ENCODE data around the gene FNBP1L. TPM values are rescaled to one million over a fixed set of nuclear protein-coding genes. Genes with fewer than 3 reads are reported as not detected.
"Not testable (repeated sequence)": the region's sequence is repeated elsewhere in the genome, so short reads cannot be mapped to it uniquely, and the experiment has no call there.

Gene FNBP1L
- total RNA-seq, 1 experiment from 2014 or later, result 9.2 TPM

DNA sequence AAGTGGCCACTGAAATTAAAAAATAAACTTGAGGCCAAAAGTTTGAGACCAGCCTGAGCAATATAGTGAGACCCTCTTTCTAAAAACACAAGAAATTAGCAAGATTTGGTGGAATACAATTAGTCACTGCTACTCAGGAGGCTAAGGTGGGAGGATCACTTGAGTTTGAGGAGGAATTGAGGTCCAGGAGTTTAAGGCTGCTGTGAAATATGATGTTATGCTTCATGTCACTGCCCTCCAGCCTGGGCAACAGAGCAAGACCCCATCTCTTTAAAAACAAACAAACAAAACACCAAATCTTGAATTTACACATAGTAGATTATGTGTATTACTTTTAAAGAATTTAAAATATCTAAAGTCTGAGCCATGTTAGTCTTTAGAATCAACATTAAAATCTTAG lies 6.3 kb upstream of the FNBP1L start:
- no peak for DNase-seq (ENCODE audit: low spot score)
- in situ Hi-C loops (cut with HindIII; ENCODE audit: low sequenced_read_pairs), result no loop called here

DNA sequence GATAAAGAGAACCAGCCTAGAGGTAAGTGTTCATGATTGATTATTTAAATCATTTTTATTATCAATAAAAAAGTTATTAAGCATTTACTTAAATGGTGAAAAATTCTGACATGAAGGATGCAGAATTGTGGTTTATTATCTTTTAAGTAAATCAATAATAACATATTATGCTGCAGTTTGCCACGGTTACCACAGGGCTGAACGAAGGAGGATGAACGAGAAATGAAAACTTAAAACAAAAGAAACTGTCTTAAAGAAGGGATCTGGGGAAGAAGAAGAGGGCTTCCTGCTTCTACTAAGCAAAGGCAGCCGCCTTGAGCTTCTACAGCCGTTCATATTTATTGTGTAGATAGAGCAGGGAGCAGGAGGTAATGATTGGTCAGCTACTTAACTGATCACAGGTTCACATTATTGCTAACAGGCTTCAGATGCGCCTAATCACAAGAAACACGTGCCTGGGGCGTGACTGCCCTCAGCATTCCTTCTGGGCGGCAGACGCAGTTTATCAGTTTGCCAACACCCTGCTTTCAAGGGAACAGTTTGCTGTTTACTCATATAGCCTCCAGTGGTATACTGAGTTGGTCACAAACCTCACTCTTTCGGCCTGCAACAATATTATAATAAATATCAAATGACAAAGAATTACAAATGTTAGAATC lies 5.8 kb upstream of the FNBP1L start:
- in situ Hi-C loops (cut with HindIII; ENCODE audit: low sequenced_read_pairs), result no loop called here
- no peak for DNase-seq (ENCODE audit: low spot score)

DNA sequence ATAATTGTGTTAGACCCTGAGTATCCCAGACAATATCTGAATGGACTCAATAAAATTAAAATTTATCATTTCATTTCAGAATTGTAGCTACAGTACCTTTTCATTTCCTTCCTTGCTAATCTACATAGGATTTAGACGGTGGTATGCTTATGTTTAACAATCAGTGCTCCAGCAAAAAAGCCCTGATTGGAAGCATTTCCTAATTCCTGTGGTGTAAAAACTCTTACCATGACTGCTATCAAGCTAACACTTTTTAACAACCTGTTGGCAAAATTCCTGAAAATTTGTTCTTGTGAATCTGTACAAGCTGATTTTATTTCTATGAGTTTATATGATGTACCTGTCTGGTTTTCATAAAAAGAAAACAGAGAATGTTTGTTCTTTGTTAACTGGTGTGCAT lies 5.2 kb upstream of the FNBP1L start:
- DNase-seq (ENCODE audit: low spot score), result no peak
- in situ Hi-C loops (cut with HindIII; ENCODE audit: low sequenced_read_pairs), result no loop called here

DNA sequence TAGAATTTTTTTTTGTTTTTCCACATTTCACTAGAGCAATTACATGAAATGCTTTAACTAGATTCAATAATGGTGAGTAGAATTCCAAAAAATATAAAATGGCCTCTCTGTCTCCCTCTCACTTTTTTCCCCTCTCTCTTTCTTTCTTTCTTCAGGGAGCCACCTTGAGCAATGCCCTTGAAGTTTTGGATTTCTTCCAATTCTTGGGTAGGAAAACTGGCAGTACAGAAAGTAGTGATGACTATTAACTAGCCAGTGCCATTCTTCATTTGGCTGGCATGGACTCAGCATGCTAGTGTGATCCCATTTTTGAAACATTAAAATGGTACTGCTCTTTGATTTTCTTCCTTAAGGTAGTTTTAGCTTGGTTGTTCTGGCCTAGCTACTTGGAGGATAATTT lies 4.5 kb upstream of the FNBP1L start:
- in situ Hi-C loops (cut with HindIII; ENCODE audit: low sequenced_read_pairs), result no loop called here
- no peak for DNase-seq (ENCODE audit: low spot score)

DNA sequence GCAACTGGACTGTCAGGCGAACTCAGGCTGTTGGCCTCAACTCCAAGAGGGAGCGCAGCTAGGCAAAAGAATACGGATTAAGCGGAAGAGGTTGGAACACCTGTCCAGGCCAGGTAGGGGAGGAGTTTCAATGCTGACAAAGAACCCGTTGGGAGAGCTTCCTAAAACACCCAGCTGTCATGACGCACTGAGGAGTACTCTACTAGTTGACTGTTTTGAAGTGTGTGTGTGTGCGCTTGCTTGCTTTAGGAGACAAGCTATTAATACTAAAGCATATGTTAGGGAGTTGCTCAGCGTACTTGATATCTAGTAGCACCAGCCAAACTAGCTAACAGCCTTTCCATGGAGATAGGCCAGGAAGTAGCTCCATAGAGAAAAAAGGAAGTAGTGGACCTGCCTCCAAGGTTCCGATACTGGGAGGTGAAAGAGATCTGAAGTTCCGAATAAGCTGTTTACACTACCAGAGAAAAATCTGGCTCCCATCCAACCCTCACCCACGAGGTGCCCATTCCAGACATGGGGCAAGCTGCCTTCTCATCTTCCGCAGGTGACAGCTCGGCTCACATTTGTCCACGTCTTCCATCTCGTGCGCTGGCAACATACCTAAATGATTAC lies 974 bp upstream of the FNBP1L start:
- DNase-seq (ENCODE audit: low spot score), result peak; percentile 65
- in situ Hi-C loops (cut with HindIII; ENCODE audit: low sequenced_read_pairs), result no loop called here

DNA sequence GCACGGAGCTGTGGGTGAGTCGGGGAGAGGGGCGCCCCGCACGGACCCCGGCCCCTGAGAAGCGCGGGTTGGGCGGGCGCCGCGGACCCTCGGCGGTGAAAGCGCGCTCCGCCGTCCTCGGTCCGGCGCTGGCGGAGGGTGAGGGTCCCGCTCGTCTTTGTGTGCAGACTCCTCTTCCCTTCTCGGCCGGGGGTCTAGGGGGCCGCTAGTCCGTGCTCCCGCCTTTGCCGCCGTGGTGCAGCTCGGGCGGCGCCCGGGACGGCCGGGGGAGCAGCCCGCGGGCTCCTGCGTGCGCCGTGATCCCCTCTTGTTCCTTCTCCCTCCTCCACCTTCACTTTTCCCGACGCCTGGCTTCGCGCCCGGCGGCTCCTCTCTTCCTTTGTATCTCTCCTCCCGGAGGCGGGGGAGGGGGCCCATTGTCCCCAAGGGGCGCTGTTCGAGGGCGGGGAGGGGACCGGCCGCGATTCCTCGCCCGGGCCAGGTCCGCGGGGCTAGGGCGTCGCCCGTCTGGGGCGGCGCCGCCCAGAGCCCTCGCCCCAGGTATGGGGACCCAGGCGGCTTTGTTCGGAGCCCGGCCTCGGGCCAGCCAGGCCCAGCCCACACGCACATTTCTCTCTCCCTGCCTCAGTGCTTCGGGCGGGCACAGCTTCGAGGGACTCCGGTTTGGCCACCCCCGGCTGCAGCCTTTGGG lies 519 bp downstream of the FNBP1L start:
- DNase-seq (ENCODE audit: low spot score), result peak; percentile 35
- in situ Hi-C loops (cut with HindIII; ENCODE audit: low sequenced_read_pairs), result no loop called here

DNA sequence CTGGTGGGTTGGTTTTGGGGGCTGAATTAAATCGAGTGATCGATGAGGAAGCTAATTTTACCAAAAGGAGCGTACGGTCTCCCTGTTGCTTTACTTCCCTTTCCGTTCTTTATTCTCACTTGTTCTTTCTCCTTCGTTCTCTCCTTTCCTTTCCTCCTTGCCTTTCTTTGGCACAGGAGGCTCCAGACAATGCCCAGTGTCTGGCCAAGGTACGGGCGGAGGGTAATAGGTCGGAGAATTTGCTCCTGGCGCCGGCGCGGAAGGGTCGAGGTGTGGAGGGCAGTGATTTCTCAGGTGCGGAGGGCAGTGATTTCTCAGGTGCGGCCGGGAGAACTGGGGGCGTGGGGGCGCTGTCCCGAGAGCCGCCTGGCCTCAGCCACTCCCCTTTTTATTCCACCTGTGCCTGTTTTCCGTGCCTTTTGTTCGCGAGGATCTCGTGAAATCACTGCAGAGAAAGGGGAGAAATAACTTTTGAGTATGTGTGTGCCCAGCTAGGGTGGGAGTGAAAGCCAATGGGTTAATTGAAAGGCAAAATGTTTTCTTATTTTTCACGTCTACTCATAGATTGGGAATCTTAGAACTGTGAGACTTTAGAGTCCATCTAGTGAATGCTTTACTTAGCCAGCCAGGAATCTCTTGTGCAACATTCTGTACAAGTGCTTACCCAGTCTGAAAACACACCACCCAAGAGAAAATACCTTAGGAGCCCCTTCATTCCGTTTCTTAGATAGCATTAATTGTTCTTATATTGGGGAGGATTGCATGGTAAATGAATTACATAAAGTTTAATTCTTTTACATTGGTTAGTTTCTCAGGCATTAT lies 1.3 kb downstream of the FNBP1L start:
- DNase-seq (ENCODE audit: low spot score), result peak; percentile 29
- in situ Hi-C loops (cut with HindIII; ENCODE audit: low sequenced_read_pairs), result no loop called here

DNA sequence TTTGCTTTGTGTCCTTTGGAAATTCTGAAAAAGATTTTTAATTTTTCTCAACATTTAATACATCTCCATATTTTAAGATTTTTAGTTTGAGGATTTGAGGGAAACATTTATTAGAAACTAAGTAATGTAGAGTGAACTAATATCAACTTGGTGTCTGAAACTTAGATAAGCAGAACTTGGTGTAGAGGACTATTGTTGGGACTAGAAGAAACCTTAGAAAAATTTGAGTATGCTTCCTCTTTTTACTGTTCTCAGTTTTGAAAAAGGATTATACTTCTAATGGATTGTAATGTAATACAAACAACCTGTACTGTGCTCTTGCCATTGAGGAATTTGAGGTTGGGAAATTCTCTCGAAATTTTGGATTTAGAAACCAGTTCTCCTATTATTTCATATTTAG lies 2.4 kb downstream of the FNBP1L start:
- in situ Hi-C loops (cut with HindIII; ENCODE audit: low sequenced_read_pairs), result no loop called here
- DNase-seq (ENCODE audit: low spot score), result no peak

DNA sequence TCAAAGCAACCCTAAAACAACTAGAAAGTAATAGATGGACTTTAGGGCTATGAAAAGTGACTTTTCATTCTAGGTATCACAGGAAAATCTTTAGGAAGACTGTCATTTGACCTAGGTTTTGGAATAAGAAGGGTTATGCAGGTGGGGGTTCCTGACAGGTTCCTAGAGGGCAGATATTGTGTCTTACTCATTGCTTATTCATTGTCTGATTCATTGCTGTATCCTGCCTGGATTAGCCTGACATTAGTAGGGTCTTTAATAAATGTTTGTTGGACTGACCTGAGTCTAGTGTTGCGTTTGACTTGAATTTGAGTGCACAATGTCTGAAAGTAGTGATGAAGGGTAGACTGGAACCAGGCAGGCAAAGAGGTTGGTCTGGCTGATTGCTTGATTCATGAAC lies 6.0 kb downstream of the FNBP1L start:
- in situ Hi-C loops (cut with HindIII; ENCODE audit: low sequenced_read_pairs), result no loop called here
- no peak for DNase-seq (ENCODE audit: low spot score)

DNA sequence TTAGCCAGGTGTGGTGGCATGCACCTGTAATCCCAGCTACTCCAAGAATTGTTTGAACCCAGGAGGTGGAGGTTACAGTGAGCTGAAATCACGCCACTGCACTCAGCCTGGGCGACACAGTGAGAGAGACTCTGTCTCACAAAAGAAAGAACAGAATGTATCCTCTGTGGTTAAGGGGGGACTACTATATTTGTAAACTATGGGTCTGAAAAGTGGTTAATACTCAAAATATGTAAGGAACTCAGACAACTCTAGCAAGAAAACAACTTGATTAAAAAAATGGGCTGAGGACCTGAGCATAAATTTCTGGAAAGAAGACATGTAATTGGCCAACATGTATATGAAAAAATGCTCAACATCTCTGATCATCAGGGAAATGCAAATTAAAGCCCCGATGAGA lies 11.2 kb downstream of the FNBP1L start:
- in situ Hi-C loops (cut with HindIII; ENCODE audit: low sequenced_read_pairs), result no loop called here
- no peak for DNase-seq (ENCODE audit: low spot score)

DNA sequence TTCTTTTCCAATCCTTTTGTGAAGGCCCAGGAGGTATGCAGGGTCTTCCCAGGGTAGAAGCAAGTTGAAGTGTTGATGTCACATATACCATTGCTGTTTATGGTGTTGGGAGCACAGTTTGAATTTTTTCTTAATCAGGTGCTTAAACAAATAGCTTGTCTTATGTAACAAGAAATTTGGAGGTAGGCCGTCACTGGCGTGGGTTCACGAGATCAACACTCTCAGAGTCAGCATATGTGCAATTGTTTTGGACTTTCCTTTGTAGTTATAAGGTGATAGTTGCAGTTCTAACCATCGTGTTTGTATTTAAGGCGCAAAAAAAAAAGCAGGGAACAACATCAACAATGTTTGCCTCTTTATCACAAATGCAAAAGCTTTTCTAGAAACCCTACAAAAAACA lies 13.3 kb downstream of the FNBP1L start:
- no peak for DNase-seq (ENCODE audit: low spot score)
- in situ Hi-C loops (cut with HindIII; ENCODE audit: low sequenced_read_pairs), result no loop called here

DNA sequence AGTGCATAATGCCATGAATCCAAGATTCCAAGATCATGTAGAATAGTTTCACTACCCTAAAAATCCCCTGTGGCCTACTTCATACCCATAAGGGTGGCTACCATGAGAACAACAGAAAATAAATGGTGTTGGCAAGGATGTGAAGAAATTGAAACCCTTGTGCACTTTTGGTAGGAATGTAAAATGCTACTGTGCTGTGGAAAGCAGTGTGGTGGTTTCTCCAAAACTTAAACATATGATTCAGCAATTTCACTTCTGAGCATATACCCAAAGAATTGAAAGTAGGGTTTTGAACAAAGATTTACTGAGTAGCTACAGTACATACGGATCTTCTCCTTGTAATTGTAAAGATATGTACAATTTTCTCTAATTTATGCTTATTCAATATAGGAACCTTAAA lies 16.0 kb downstream of the FNBP1L start:
- no peak for DNase-seq (ENCODE audit: low spot score)
- in situ Hi-C loops (cut with HindIII; ENCODE audit: low sequenced_read_pairs), result no loop called here

DNA sequence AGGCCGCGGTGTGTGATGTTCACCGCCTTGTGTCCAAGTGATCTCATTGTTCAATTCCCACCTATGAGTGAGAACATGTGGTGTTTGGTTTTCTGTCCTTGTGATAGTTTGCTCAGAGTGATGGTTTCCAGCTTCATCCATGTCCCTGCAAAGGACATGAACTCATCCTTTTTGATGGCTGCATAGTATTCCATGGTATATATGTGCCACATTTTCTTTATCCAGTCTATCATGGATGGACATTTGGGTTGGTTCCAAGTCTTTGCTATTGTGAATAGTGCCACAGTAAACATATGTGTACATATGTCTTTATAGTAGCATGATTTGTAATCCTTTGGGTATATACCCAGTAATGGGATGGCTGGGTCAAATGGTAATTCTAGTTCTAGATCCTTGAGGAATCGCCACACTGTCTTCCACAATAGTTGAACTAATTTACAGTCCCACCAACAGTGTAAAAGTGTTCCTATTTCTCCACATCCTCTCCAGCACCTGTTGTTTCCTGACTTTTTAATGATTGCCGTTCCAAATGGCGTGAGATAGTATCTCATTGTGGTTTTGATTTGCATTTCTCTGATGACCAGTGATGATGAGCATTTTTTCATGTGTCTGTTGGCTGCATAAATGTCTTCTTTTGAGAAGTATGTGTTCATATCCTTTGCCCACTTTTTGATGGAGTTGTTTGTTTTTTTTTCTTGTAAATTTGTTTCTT lies 17.6 kb downstream of the FNBP1L start:
- DNase-seq (ENCODE audit: low spot score); in situ Hi-C loops (cut with HindIII; ENCODE audit: low sequenced_read_pairs): not testable (repeated sequence)

DNA sequence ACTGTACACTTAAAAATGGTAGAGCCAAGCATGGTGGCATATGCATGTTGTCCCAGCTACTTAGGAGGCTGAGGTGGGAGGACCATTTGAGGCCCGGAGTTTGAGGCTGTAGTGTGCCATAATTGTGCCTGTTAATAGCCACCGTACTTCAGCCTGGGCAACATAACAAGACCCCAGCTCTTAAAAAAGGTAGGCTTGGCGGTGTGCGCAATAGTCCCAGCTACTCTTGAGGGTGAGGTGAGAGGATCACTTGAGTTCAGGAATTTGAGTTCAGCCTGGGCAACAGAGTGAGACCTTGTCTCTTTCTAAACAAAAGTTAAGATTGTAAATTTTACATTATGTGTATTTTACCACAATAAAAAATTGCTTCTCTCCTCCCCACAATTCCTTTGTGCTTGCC lies 19.7 kb downstream of the FNBP1L start:
- DNase-seq (ENCODE audit: low spot score), result no peak
- in situ Hi-C loops (cut with HindIII; ENCODE audit: low sequenced_read_pairs), result no loop called here

DNA sequence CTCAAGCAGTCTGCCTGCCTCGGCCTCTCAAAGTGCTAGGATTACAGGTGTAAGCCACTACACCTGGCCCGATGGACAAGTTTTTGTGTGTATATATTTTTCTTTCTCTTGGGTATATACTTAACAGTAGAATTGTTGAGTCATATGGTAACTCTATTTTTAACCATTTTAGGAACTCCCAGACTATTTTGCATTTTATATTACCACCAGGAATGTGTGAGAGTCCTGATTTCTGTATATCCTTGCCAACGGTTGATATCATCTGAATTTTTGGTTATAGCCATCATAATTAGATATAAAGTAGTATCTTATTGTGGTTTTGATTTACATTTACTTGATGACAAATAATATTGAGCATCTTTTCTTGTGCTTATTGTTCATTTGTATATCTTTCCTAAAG lies 20.7 kb downstream of the FNBP1L start:
- in situ Hi-C loops (cut with HindIII; ENCODE audit: low sequenced_read_pairs), result no loop called here
- no peak for DNase-seq (ENCODE audit: low spot score)

DNA sequence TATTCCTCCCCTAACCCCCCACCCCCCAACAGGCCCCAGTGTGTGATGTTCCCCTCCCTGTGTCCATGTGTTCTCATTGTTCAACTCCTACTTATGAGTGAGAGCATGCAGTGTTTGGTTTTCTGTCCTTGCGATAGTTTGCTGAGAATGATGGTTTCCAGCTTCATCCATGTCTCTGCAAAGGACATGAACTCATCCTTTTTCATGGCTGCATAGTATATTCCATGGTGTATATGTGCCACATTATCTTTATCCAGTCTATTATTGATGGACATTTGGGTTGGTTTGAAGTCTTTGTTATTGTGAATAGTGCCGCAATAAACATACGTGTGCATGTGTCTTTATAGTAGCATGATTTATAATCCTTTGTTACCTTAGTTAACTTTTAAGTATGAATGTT lies 21.3 kb downstream of the FNBP1L start:
- DNase-seq (ENCODE audit: low spot score); in situ Hi-C loops (cut with HindIII; ENCODE audit: low sequenced_read_pairs): not testable (repeated sequence)

DNA sequence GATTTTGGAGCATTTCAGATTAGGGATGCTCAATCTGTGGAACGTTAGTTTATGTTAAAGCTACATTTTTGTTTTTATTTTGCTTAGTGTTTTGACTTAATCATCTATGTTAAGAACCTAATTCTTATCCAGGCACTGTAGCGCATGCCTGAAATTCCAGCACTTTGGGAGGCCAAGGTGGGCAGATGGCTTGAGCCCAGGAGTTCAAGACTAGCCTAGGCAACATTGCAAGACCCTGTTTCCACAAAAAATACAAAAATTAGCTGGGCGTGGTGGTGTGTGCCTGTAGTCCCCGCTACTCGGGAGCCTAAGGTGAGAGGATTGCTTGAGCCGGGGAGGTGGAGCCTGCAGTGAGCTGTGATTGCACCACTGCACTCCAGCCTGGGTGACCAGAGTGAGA lies 23.4 kb downstream of the FNBP1L start:
- no peak for DNase-seq (ENCODE audit: low spot score)
- in situ Hi-C loops (cut with HindIII; ENCODE audit: low sequenced_read_pairs), result no loop called here

DNA sequence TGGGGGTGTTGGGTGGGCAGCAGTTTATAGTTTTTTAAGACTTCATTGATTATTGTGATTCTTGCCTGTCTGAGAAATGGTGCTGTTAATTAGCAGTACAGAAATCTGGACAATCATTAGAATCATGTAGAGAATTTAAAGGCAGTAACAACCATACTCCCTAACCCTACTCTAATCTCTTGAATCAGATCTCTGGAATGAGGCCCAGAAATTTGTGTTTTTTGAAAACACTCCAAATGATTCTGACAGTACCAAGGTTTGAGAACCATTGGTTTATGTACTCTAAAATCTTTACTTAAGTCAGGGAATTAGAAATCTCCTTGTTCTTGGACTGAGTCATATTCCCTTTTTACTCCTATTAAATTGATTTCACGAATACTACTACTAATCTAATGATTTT lies 24.0 kb downstream of the FNBP1L start:
- DNase-seq (ENCODE audit: low spot score), result no peak
- in situ Hi-C loops (cut with HindIII; ENCODE audit: low sequenced_read_pairs), result no loop called here

DNA sequence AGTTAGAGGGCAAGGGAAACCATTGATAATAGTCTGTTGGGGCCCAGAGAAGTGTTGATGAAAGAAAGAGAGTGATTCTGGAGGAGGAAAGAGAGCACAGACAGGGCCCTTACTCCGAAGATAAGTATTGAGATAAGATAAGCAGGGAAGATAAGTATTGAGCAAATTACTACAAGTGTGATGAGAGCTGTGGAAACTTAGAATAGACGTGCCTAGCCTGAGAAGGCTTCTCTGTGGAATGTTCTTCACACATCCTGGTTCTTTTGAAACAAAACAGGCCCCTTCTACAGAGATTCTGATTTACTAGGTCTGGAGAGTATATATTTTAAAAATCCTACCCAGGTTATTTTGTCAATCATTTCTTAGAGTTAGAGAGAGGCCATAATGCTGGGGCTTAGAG lies 26.4 kb downstream of the FNBP1L start:
- in situ Hi-C loops (cut with HindIII; ENCODE audit: low sequenced_read_pairs), result no loop called here
- no peak for DNase-seq (ENCODE audit: low spot score)
